Measurements from ENCODE around the gene SV2B.

DNA sequence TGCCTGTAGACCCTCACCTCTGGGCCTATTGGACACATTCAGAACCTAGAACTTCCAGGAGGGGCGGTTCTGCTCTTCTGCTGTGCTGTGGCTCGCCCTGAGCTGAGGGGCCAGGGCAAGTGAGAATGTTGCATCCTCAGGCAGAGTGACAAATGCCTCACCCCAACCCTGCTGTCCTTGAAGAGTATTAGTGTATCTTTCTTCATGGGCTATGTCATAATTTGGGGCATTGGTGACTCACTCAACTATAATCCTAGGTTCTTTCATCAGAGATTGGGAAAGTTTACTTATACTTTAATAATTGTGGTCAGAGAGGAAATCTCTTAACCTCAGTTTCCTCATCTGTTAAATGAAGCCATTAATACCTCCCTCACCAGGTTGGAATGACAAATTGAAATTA is 143.8 kb downstream of the SV2B start:
- TF ChIP-seq, protein P1, sequence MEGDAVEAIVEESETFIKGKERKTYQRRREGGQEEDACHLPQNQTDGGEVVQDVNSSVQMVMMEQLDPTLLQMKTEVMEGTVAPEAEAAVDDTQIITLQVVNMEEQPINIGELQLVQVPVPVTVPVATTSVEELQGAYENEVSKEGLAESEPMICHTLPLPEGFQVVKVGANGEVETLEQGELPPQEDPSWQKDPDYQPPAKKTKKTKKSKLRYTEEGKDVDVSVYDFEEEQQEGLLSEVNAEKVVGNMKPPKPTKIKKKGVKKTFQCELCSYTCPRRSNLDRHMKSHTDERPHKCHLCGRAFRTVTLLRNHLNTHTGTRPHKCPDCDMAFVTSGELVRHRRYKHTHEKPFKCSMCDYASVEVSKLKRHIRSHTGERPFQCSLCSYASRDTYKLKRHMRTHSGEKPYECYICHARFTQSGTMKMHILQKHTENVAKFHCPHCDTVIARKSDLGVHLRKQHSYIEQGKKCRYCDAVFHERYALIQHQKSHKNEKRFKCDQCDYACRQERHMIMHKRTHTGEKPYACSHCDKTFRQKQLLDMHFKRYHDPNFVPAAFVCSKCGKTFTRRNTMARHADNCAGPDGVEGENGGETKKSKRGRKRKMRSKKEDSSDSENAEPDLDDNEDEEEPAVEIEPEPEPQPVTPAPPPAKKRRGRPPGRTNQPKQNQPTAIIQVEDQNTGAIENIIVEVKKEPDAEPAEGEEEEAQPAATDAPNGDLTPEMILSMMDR (IDR thresholded peaks at IDR 0.05): no peak
- TF ChIP-seq POLR2AphosphoS5 (IDR thresholded peaks at IDR 0.05): no peak

All from upper lobe of left lung (tissue), 4 donors.